Stimulated activated memory B cell treated with anti-CD40 and anti-IgM and Interleukin-4, amounts not matched to agents 10 μg/mL and 1 μg/mL and 100 μg/mL, for 72 hours (primary cell): ENCODE results near the gene ZNF527.
"Not testable (repeated sequence)": the region's sequence is repeated elsewhere in the genome, so short reads cannot be mapped to it uniquely, and the experiment has no call there.

Experiments
- ATAC-seq: fragments of 150-1000 bp; cut with Tn5 transposase; 2 replicates; pipeline ENCODE4 v1.10.0; 2021
- H3K27ac Mint-ChIP-seq: one replicate; pipeline ENCODE4 v1.8.0; 2022; ENCODE audit warnings: mild to moderate bottlenecking, mixed read lengths
- H3K27me3 Mint-ChIP-seq: one replicate; pipeline ENCODE4 v1.8.0; 2022; ENCODE audit warnings: mixed read lengths
- H3K36me3 Mint-ChIP-seq: one replicate; pipeline ENCODE4 v1.8.0; 2022; ENCODE audit warnings: mixed read lengths
- H3K4me1 Mint-ChIP-seq: one replicate; pipeline ENCODE4 v1.8.0; 2022; ENCODE audit warnings: mixed read lengths
- H3K4me3 Mint-ChIP-seq: one replicate; pipeline ENCODE4 v1.8.0; 2022; ENCODE audit warnings: mild to moderate bottlenecking, moderate library complexity, mixed read lengths
- H3K9me3 Mint-ChIP-seq: one replicate; pipeline ENCODE4 v1.8.0; 2022; ENCODE audit warnings: mixed read lengths

Gene ZNF527

DNA sequence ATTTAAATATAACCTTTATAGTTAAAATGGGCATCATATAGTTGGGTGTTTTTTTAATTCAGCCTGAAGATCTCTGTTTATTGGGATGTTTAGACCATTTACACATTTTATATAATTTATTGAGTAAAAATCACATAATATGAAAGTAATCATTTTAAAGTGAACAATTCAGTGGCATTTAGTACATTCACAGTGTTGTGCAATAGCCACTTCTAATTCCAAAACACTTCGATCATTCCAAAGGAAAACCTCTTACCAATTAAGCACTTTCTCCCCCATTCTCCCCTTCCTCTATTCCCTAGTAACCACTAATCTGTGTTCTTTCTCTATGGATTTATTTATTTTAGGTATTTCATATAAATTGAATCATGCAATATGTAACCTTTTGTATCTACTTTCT is 30.2 kb downstream of the ZNF527 start:
- Mint-ChIP-seq H3K36me3 (peaks cover 23% of the 10 kb centered on the region), H3K27me3 (no peaks in the 10 kb centered on the region), H3K4me1 (no peaks in the 10 kb centered on the region), H3K4me3 (no peak overlapping the region), H3K9me3 (peaks cover 42% of the 10 kb centered on the region), H3K27ac (no peak overlapping the region)
- ATAC-seq, result no peak

DNA sequence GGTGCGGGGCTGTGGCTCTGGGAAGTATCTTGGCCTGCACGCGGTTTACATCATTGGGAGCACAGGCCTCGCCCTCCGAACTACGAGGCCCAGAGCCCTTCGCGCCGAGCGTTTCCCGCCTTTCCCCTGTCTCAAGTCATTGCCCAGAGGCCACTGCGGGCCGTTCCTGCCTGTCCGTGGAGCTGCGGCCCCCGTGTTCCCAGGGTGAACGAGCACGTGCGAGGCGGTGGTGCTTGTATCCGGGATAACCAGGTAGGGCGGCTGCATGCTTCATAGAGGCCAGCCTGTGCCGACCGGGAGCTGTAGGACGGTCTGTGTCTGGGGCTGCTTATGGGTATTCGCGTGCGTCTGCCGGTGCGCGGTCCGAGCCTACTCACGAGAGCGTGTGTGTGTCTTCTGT is 32.5 kb downstream of the ZNF527 start:
- H3K4me1 Mint-ChIP-seq, result no peaks in the 10 kb centered on the region
- no peak overlapping the region for H3K4me3 Mint-ChIP-seq
- H3K27me3 Mint-ChIP-seq, result no peaks in the 10 kb centered on the region
- ATAC-seq, result no peak
- H3K9me3 Mint-ChIP-seq, result peaks cover 44% of the 10 kb centered on the region
- peaks cover 27% of the 10 kb centered on the region for H3K36me3 Mint-ChIP-seq
- no peak overlapping the region for H3K27ac Mint-ChIP-seq

DNA sequence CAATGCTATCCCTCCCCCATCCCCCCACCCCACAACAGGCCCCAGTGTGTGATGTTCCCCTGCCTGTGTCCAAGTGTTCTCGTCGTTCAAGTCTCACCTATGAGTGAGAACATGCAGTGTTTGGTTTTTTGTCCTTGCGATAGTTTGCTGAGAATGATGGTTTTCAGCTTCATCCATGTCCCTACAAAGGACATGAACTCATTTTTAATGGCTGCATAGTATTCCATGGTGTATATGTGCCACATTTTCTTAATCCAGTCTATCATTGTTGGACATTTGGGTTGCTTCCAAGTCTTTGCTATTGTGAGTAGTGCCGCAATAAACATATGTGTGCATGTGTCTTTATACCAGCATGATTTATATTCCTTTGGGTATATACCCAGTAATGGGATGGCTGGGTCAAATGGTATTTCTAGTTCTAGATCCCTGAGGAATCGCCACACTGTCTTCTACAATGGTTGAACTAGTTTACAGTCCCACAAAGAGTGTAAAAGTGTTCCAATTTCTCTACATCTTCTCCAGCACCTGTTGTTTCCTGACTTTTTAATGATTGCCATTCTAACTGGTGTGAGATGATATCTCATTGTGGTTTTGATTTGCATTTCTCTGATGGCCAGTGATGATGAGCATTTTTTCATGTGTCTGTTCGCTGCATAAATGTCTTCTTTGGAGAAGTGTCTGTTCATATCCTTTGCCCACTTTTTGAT is 35.4 kb downstream of the ZNF527 start:
- not testable (repeated sequence) for H3K4me3 Mint-ChIP-seq, H3K27me3 Mint-ChIP-seq, H3K4me1 Mint-ChIP-seq, H3K27ac Mint-ChIP-seq, ATAC-seq
- Mint-ChIP-seq H3K36me3 (peaks cover 26% of the 10 kb centered on the region), H3K9me3 (peaks cover 32% of the 10 kb centered on the region)

DNA sequence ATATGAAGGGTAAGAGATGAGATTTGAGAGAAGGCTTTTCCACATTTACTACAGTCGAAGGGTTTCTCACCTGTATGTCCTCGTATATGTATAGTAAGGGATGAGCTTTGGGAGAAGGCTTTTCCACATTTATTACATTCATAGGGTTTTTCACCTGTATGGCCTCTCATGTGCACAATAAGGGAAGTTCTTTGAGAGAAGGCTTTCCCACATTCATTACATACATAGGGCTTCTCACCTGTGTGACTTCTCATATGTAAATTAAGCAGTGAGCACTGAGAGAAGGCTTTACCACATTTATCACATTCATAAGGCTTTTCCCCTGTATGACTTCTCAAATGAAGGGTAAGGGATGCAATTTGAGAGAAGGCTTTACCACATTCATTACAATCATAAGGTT is 41.8 kb downstream of the ZNF527 start:
- peaks cover 78% of the 10 kb centered on the region for H3K36me3 Mint-ChIP-seq
- H3K9me3 Mint-ChIP-seq, result peaks cover 16% of the 10 kb centered on the region
- no peaks in the 10 kb centered on the region for H3K4me1 Mint-ChIP-seq
- no peaks in the 10 kb centered on the region for H3K27me3 Mint-ChIP-seq
- H3K4me3 Mint-ChIP-seq, result no peak overlapping the region
- no peak overlapping the region for H3K27ac Mint-ChIP-seq
- ATAC-seq, result no peak

DNA sequence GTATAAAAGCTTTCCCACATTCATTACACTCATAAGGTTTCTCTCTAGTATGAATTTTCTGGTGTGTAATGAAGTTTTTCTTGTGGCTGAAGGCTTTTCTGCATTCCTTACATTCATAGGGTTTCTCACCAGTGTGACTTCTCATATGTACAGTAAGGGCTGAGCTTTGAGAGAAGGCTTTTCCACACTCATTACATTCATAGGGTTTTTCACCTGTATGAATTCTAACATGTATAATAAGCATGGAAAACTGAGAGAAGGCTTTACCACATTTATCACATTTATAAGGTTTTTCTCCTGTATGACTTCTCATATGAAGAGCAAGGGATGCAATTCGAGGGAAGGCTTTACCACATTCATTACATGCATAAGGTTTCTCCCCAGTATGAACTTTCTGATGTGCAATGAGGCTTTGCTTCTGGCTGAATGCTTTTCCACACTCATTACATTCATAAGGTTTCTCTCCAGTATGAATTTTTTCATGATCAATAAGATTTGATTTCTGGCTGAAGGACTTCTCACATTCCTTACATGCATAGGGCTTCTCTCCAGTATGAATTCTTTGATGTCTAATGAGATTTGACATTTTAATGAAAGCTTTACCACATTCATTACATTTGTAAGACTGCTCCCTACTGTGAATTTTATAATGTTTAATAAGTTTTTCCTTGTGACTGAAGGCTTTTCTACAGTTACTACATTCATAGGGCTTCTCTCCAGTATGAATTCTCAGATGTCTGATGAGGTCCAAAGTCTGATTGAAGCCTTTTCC is 42.6 kb downstream of the ZNF527 start:
- ATAC-seq, result no peak
- Mint-ChIP-seq H3K27me3 (no peaks in the 10 kb centered on the region), H3K9me3 (peaks cover 20% of the 10 kb centered on the region), H3K4me3 (no peak overlapping the region), H3K4me1 (no peaks in the 10 kb centered on the region), H3K36me3 (peaks cover 82% of the 10 kb centered on the region), H3K27ac (no peak overlapping the region)
